Skin epidermis (tissue), 12 donors: Measurements from ENCODE around the gene MFSD11.
"Not testable (repeated sequence)": the region's sequence is repeated elsewhere in the genome, so short reads cannot be mapped to it uniquely, and the experiment has no call there.

ENCODE experiments used
- H3K27ac ChIP-seq, 21 experiments: fragments of 200-600 bp; sonication (generic) in 11 of 21; one replicate each; pipeline ENCODE4 v1.5.0; 2020; ENCODE audit warnings: mild to moderate bottlenecking in 3 of 21, inconsistent platforms in 2 of 21, moderate library complexity in 2 of 21
- H3K4me3 ChIP-seq, 7 experiments: fragments of 200-600 bp; sonication (generic) in 2 of 7; one replicate each; pipeline ENCODE4 v1.5.0; 2020; ENCODE audit warnings: inconsistent platforms in 2 of 7, mild to moderate bottlenecking in 2 of 7, moderate library complexity in 1 of 7

The MFSD11 gene

GRCh38 chr17:76739568-76740115, 1.7 kb downstream of the MFSD11 start:
- not testable (repeated sequence) for H3K27ac ChIP-seq, H3K4me3 ChIP-seq

GRCh38 chr17:76740329-76741118, 2.6 kb downstream of the MFSD11 start:
- H3K27ac ChIP-seq: no peak overlapping the region
- no peak overlapping the region for H3K4me3 ChIP-seq

GRCh38 chr17:76742958-76743357, 5.0 kb downstream of the MFSD11 start:
- Histone ChIP-seq H3K4me3 (no peak overlapping the region), H3K27ac (no peak overlapping the region)

- no peak overlapping the region for H3K27ac ChIP-seq
- no peak overlapping the region for H3K4me3 ChIP-seq
These were observed 6.8 kb downstream of the MFSD11 start for GRCh38 chr17:76744747-76745146.

GRCh38 chr17:76745785-76746184, 7.9 kb downstream of the MFSD11 start:
- H3K27ac ChIP-seq, H3K4me3 ChIP-seq: not testable (repeated sequence)

- peak overlapping the region in 4 of 21 experiments; percentile 7 to 59 (median 19) for H3K27ac ChIP-seq
- H3K4me3 ChIP-seq: no peak overlapping the region
These were observed 9.9 kb downstream of the MFSD11 start for GRCh38 chr17:76747716-76748363.

GRCh38 chr17:76748657-76749056, 10.7 kb downstream of the MFSD11 start:
- H3K4me3 ChIP-seq: no peak overlapping the region
- H3K27ac ChIP-seq: no peak overlapping the region

GRCh38 chr17:76751416-76751993, 13.6 kb downstream of the MFSD11 start:
- H3K27ac ChIP-seq: peak overlapping the region in 1 of 21 experiments; percentile 10

GRCh38 chr17:76752006-76752405, 14.1 kb downstream of the MFSD11 start:
- peak overlapping the region in 3 of 21 experiments; percentile 10 to 79 (median 26) for H3K27ac ChIP-seq
- no peak overlapping the region for H3K4me3 ChIP-seq

More at GRCh38 chr17:76751416-76751993, 13.6 kb downstream of the MFSD11 start:
- H3K4me3 ChIP-seq: no peak overlapping the region

GRCh38 chr17:76753061-76753961, 15.4 kb downstream of the MFSD11 start:
- H3K27ac ChIP-seq: peak overlapping the region in 11 of 21 experiments; percentile 6 to 81 (median 58)

GRCh38 chr17:76755285-76755684, 17.4 kb downstream of the MFSD11 start:
- Histone ChIP-seq H3K27ac (no peak overlapping the region), H3K4me3 (no peak overlapping the region)

More at GRCh38 chr17:76753061-76753961, 15.4 kb downstream of the MFSD11 start:
- peak overlapping the region in 2 of 7 experiments; percentile 8 to 16 for H3K4me3 ChIP-seq

GRCh38 chr17:76757256-76757655, 19.3 kb downstream of the MFSD11 start:
- Histone ChIP-seq H3K4me3 (no peak overlapping the region), H3K27ac (no peak overlapping the region)

- H3K4me3 ChIP-seq: no peak overlapping the region
- H3K27ac ChIP-seq: no peak overlapping the region
These were observed 20.7 kb downstream of the MFSD11 start for GRCh38 chr17:76758570-76758969.

GRCh38 chr17:76772842-76773525, 35.1 kb downstream of the MFSD11 start:
- Histone ChIP-seq H3K4me3 (peak overlapping the region in 2 of 7 experiments; percentile 3 to 9), H3K27ac (peak overlapping the region in 17 of 21 experiments; percentile 21 to 84 (median 59))

- Histone ChIP-seq H3K4me3 (no peak overlapping the region), H3K27ac (no peak overlapping the region)
These were observed 37.2 kb downstream of the MFSD11 start for GRCh38 chr17:76775021-76775600.

GRCh38 chr17:76781056-76781982, 43.4 kb downstream of the MFSD11 start:
- H3K4me3 ChIP-seq: no peak overlapping the region
- H3K27ac ChIP-seq: no peak overlapping the region

GRCh38 chr17:76783146-76783545, 45.2 kb downstream of the MFSD11 start:
- H3K27ac ChIP-seq: no peak overlapping the region
- H3K4me3 ChIP-seq: no peak overlapping the region
